Keratinocyte (primary cell): Measurements from ENCODE around the gene APPL1. TPM values are rescaled to one million over a fixed set of nuclear protein-coding genes. Genes with fewer than 3 reads are reported as not detected.

ENCODE experiments used
- DNase-seq: peaks from one replicate; pipeline ENCODE4 v3.0.0-alpha.2; 2011; ENCODE audit warnings: low read depth, missing footprints, low spot score
- FAIRE-seq: peaks from 2 replicates; lab custom pipeline; 2011; peaks lifted over from hg19 to GRCh38; lab: Jason Lieb, UNC
- H2AFZ ChIP-seq: 2 replicates; pipeline ENCODE4 v1.6.0; 2012; ENCODE audit warnings: low read length, control low read depth, inconsistent platforms; ENCODE audit not compliant: control insufficient read depth
- H3K27ac ChIP-seq: 2 replicates; pipeline ENCODE4 v1.5.1; 2011; ENCODE audit warnings: low read length; ENCODE audit not compliant: control insufficient read depth, insufficient read depth
- H3K27me3 ChIP-seq: 3 replicates; pipeline ENCODE4 v1.6.0; 2011; ENCODE audit warnings: low read length; ENCODE audit not compliant: control insufficient read depth, insufficient read depth; ENCODE audit errors: extremely low read depth
- H3K36me3 ChIP-seq, 2 experiments: 2 replicates in 1 of 2; 3 replicates in 1 of 2; pipeline ENCODE4 v1.5.1; 2011; ENCODE audit warnings: low read length in 2 of 2, mild to moderate bottlenecking in 1 of 2; ENCODE audit not compliant: control insufficient read depth in 2 of 2, insufficient read depth in 2 of 2; ENCODE audit errors: extremely low read depth in 1 of 2
- H3K4me1 ChIP-seq: 3 replicates; pipeline ENCODE4 v1.5.1; 2011; ENCODE audit warnings: low read length; ENCODE audit not compliant: control insufficient read depth, insufficient read depth; ENCODE audit errors: extremely low read depth
- H3K4me2 ChIP-seq: 3 replicates; pipeline ENCODE4 v1.6.0; 2011; ENCODE audit warnings: low read depth, low read length; ENCODE audit not compliant: control insufficient read depth, insufficient read depth; ENCODE audit errors: extremely low read depth
- H3K4me3 ChIP-seq, 3 experiments: fragments of 200-600 bp in 1 of 3; sonication (generic) in 1 of 3; 2 replicates in 2 of 3; 3 replicates in 1 of 3; pipeline ENCODE4 v1.5.1; 2011 to 2016; ENCODE audit warnings: low read length in 3 of 3, mild to moderate bottlenecking in 3 of 3, control low read depth in 2 of 3, inconsistent platforms in 1 of 3, low read depth in 1 of 3, mixed read lengths in 1 of 3, mixed run types in 1 of 3, moderate library complexity in 1 of 3; ENCODE audit not compliant: control insufficient read depth in 2 of 3, insufficient read depth in 2 of 3; ENCODE audit errors: extremely low read depth in 1 of 3
- H3K79me2 ChIP-seq: 2 replicates; pipeline ENCODE4 v1.6.0; 2012; ENCODE audit warnings: low read length; ENCODE audit not compliant: control insufficient read depth, insufficient read depth
- H3K9ac ChIP-seq: 3 replicates; pipeline ENCODE4 v1.6.0; 2011; ENCODE audit warnings: low read length; ENCODE audit not compliant: control insufficient read depth, insufficient read depth; ENCODE audit errors: extremely low read depth
- H3K9me1 ChIP-seq: 3 replicates; pipeline ENCODE4 v1.6.0; 2011; ENCODE audit warnings: low read length; ENCODE audit not compliant: control insufficient read depth, insufficient read depth; ENCODE audit errors: extremely low read depth
- H3K9me3 ChIP-seq: 2 replicates; pipeline ENCODE4 v1.5.1; 2012; ENCODE audit warnings: low read depth, low read length; ENCODE audit not compliant: control insufficient read depth
- H4K20me1 ChIP-seq: 3 replicates; pipeline ENCODE4 v1.6.0; 2011; ENCODE audit warnings: low read length; ENCODE audit not compliant: control insufficient read depth, insufficient read depth; ENCODE audit errors: extremely low read depth
- CTCF ChIP-seq, 3 experiments: IDR thresholded peaks in 1 of 3; conservative IDR thresholded peaks in 1 of 3; optimal IDR thresholded peaks in 1 of 3; 2 replicates in 2 of 3; 3 replicates in 1 of 3; pipeline versions ENCODE3 to v1.5.1; 2011; ENCODE audit warnings: low read length in 3 of 3, mild to moderate bottlenecking in 3 of 3, moderate library complexity in 2 of 3, control low read depth in 1 of 3, inconsistent platforms in 1 of 3; ENCODE audit not compliant: insufficient read depth in 2 of 3; ENCODE audit errors: extremely low read depth in 1 of 3
- EZH2 ChIP-seq: IDR thresholded peaks from one replicate; pipeline ENCODE4 v1.6.1; 2012; ENCODE audit warnings: inconsistent platforms, mild to moderate bottlenecking, low read length, moderate library complexity
- dilution Hi-C: fragments of 300-500 bp; cut with MboI; formaldehyde crosslinking; loops from one replicate; pipeline ENCODE4 v1.7.0; 2020; ENCODE audit warnings: low sequenced_read_pairs; ENCODE audit not compliant: extremely low pct_ligation_motif_present
- polyA plus RNA-seq, 5 experiments: library from polyadenylated mRNA; depleted of rRNA in 3 of 5; stranded (reverse) in 3 of 5; stranded (forward) in 1 of 5; unstranded in 1 of 5; fragments of >200 nt; gene quantifications; 1 replicate in 1 of 5; 2 replicates in 3 of 5; 3 replicates in 1 of 5; pipeline versions ENCODE4 v1.2.1 to v1.2.3, GENCODE V29; 2011 to 2012; ENCODE audit warnings: missing spikeins in 2 of 5, low read depth in 1 of 5, low replicate concordance in 1 of 5

APPL1 gene
- polyA plus RNA-seq, 1 donor (not counting 4 experiments of a cell fraction or from before 2014, with no cell fraction given), result 25.6 TPM

- no peaks in the 10 kb centered on the region for H3K9me3 ChIP-seq
Observed at GRCh38 chr3:57261119-57261518, 33.6 kb downstream of the APPL1 start.

GRCh38 chr3:57261929-57262328, 34.4 kb downstream of the APPL1 start:
- H4K20me1 ChIP-seq, result no peaks in the 10 kb centered on the region
- no peak for DNase-seq
- H3K36me3 ChIP-seq, result peaks cover 3 to 8% of the 10 kb centered on the region in 2 experiments
- H3K4me1 ChIP-seq, result no peaks in the 10 kb centered on the region
- H3K9ac ChIP-seq, result no peak overlapping the region
- dilution Hi-C loops, result no loop called here
- no peaks in the 10 kb centered on the region for H3K9me1 ChIP-seq
- no peak overlapping the region for H3K4me3 ChIP-seq
- H2AFZ ChIP-seq, result no peak overlapping the region
- no peaks in the 10 kb centered on the region for H3K9me3 ChIP-seq
- no peak for TF ChIP-seq CTCF (optimal IDR thresholded peaks at IDR 0.05 in 1 of 3, IDR thresholded peaks at IDR 0.05 in 1 of 3, conservative IDR thresholded peaks at IDR 0.05 in 1 of 3; ENCODE audit: extremely low read depth in 1 of 3, insufficient read depth in 2 of 3, low read length in 3 of 3)
- no peak for TF ChIP-seq EZH2
- no peak overlapping the region for H3K27ac ChIP-seq
- no peak for FAIRE-seq
- no peaks in the 10 kb centered on the region for H3K27me3 ChIP-seq
- H3K79me2 ChIP-seq, result no peaks in the 10 kb centered on the region
- H3K4me2 ChIP-seq, result no peak overlapping the region

More at GRCh38 chr3:57261119-57261518, 33.6 kb downstream of the APPL1 start:
- Histone ChIP-seq H3K79me2 (no peaks in the 10 kb centered on the region), H2AFZ (no peak overlapping the region), H3K27ac (no peak overlapping the region), H3K9me1 (no peaks in the 10 kb centered on the region), H3K36me3 (peaks cover 3 to 8% of the 10 kb centered on the region in 2 experiments), H3K4me3 (no peak overlapping the region), H3K27me3 (no peaks in the 10 kb centered on the region), H3K4me1 (no peaks in the 10 kb centered on the region), H3K9ac (no peak overlapping the region), H4K20me1 (no peaks in the 10 kb centered on the region), H3K4me2 (no peak overlapping the region)
- FAIRE-seq, result no peak
- no peak for TF ChIP-seq CTCF (optimal IDR thresholded peaks at IDR 0.05 in 1 of 3, IDR thresholded peaks at IDR 0.05 in 1 of 3, conservative IDR thresholded peaks at IDR 0.05 in 1 of 3; ENCODE audit: extremely low read depth in 1 of 3, insufficient read depth in 2 of 3, low read length in 3 of 3)
- no peak for TF ChIP-seq EZH2
- no peak for DNase-seq
- dilution Hi-C loops, result no loop called here
